ENCODE data around the gene FAF1. TPM values are rescaled to one million over a fixed set of nuclear protein-coding genes. Genes with fewer than 3 reads are reported as not detected.

FAF1 gene
- total and polyA plus RNA-seq, 9 of the 15 experiments (the other 6 are each of a cell fraction or from before 2014, with no cell fraction given): 48.7 to 225 (median 118) TPM

GRCh38 chr1:50930965-50931737 is 28.9 kb downstream of the FAF1 start (continued):
- TF ChIP-seq KDM2B (CRISPR knock-in tag; IDR thresholded peaks at IDR 0.05) (no peak), ZNF324 (CRISPR knock-in tag; IDR thresholded peaks at IDR 0.05) (no peak), ESRRB (CRISPR knock-in tag; IDR thresholded peaks at IDR 0.05; ENCODE audit: borderline replicate concordance) (no peak), ZNF133 (CRISPR knock-in tag; IDR thresholded peaks at IDR 0.05) (no peak), EP400 (IDR thresholded peaks at IDR 0.05) (peak; percentile 45; the same call in 1 of the 2 replicates), CLOCK (CRISPR knock-in tag; IDR thresholded peaks at IDR 0.05; ENCODE audit: borderline replicate concordance) (no peak), HNRNPUL1 (IDR thresholded peaks at IDR 0.05; ENCODE audit: low read length) (no peak), IRF2 (CRISPR knock-in tag; IDR thresholded peaks at IDR 0.05) (no peak), ZBTB43 (CRISPR knock-in tag; IDR thresholded peaks at IDR 0.05) (no peak), MNT (conservative IDR thresholded peaks at IDR 0.05) (peak in 1 of 2 experiments; percentile 57; a peak in 1 of 4 replicates), HIVEP1 (CRISPR knock-in tag; IDR thresholded peaks at IDR 0.05) (no peak), CSDE1 (IDR thresholded peaks at IDR 0.05) (no peak), TSHZ1 (CRISPR knock-in tag; IDR thresholded peaks at IDR 0.05) (no peak), PTBP1 (IDR thresholded peaks at IDR 0.05; ENCODE audit: low read depth, low read length) (no peak), PPARD (CRISPR knock-in tag; IDR thresholded peaks at IDR 0.05) (no peak), ELF2 (CRISPR knock-in tag; IDR thresholded peaks at IDR 0.05) (no peak), PRMT5 (CRISPR knock-in tag; IDR thresholded peaks at IDR 0.05) (no peak), ZNF24 (IDR thresholded peaks at IDR 0.05) (no peak), HCFC1 (IDR thresholded peaks at IDR 0.05; ENCODE audit: low read depth, low read length) (no peak)

Measured in K562 (cell line).